CD4-positive, alpha-beta T cell treated with Interleukin-21 for 1 hour (primary cell): ENCODE results near the gene OPCML.

ENCODE experiments used
- DNase-seq: peaks from one replicate; pipeline ENCODE4 v3.0.0-alpha.2; 2020

OPCML gene

DNA sequence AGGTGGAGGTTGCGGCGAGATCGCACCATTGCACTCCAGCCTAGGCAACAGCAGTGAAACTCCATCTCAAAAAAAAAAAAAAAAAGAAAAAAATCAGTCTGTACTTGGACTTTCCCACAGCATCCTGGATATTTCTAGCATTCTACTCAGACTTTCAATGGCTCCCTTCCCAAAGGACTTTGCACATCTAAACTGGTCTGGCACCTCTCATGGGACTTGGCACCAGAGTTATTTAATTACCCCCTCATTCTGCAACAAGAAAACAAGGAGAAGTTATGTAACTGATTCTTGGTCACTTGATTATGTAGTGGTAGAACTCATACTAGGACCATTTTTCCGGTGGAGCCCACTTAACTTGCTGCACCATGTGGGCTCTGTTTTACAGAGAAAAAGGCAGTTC lies 519.5 kb downstream of the OPCML start:
- no peak for DNase-seq

DNA sequence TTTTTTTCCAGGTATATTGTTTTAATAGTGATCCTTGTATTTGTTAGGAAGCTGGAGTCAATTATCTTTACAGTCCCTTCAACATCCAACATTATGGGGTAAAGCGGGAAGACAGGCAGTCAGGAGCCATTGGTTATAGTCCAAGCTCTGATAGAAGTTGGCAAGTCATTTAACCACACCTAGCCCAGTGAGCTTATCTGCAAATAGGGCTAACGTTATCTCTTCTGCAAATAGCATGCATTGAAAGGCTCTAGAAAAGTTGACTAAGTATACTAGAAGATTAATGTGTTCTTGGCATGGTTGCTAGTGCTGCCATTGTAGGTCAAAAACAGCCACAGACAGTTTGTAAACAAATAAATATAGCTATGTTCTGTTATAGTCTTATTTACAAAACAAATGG lies 520.7 kb downstream of the OPCML start:
- DNase-seq, result no peak

DNA sequence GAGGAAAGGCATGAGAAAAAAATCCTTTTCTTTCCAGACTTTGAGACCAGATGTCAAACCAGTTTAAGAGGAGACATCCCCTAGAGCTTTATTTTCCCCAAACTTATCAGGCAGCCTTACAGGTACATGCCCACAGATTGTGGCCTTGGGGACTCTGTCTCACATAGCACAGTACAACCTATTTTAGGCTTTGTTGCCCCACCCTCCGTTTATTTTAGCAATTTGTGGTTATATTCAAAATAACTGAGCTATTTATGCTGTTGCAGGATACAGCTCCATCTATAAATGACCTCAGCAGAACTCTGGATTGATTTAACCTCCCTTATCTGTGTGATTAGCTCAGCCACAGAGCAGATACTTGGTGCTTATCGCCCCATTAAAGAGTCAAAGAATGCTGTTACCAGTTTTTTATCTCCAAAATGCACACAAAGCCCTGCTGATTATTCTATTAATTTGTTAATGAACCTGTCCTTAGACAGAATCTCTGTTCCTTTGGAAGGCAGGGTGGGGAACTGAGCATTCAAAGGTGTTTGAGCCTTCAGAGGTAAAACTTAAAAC lies 525.2 kb downstream of the OPCML start:
- no peak for DNase-seq

DNA sequence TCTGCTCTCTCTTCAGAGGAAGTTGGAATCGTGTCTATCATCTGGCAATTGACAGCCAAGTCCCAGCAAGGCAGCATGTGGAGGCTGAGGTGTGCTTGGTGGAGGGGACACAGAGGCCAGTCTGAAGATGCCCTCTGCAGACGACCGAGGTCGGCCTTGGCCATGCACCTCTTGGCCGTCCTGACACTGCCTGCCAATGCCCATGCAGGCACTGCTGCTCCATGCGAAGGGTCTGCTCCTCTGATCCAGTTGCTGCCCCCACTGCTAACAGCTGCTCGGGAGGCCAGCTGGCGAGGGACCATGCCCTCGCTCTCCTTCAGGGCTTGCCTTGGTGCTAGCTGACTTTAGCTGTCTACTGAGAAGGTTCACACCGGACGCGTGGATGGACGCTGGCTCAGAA lies 527.9 kb downstream of the OPCML start:
- no peak for DNase-seq

DNA sequence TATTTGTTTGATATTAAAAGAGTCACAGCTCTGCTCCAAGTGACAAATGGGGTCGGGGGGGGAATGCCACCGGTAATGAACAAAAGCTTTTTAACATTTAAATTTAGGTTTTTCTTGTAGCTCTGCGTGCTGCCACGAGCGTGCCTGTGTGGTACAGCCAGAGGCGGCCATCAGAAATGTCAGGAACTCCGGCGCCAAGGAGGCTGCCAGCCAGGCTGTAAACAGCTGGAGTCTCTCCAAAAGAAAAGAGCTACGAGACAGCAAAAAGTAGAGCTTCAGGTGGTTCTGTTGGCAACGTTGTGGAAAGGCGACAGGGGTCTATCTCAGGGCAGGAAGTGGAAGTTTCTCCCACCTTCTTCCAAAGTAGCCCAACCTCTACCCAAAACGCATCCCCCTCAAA lies 532.8 kb downstream of the OPCML start:
- DNase-seq, result no peak

DNA sequence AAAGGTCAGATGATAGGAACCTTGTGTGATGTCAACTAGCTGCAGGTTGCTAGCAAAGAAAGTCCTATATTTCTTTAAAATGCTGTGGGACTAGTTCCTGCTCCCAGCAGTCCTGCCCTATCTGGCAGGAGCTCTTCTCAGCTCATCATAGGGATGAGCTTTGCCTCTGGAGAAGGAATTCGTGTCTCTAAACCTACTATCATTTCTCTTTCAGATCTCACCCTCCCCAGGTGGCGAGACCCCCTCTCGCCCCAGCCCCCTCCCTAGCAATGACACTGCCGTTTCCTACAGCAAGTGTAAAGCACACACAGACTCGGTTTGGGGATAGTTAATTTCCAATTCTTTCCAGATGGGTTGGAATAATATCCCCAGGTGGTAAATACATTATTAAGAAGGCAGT lies 533.3 kb downstream of the OPCML start:
- DNase-seq, result no peak

DNA sequence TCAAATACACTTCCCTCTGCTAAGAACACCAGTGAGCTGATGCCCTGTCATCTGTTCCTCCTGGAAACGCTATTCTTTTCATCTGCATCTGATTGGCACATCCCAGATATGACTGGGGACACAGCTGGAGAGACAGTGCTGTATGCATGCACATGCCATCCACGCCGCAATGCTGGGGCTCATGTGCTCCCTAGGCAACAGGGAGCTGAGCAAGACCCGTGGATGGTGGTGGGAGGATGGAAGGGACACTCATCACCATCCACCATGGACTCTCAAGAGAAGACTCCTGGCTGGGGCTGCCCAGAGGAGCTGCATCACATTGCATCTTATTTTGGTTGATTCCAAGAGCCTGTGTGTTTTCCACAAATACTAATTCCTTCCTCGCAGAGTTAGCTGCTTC lies 534.9 kb downstream of the OPCML start:
- no peak for DNase-seq

DNA sequence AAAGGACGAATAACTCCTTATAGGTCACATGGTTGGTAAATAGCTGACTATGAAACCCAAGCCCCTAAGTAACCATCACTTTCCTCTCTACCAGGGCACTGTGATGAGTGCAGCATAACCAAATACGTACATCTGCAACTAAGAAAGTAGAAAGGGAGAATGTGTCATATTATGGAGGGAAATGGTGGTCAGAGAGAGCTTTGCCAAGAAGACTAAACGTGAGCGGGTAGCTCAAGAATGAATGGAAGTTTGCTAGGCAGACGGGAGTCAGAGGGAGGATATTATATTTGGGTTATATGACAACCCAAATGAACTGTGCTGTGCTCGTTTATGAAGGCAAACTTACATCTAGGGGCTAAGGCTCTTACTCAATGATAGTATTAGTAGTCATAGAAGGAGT lies 537.3 kb downstream of the OPCML start:
- DNase-seq, result no peak

DNA sequence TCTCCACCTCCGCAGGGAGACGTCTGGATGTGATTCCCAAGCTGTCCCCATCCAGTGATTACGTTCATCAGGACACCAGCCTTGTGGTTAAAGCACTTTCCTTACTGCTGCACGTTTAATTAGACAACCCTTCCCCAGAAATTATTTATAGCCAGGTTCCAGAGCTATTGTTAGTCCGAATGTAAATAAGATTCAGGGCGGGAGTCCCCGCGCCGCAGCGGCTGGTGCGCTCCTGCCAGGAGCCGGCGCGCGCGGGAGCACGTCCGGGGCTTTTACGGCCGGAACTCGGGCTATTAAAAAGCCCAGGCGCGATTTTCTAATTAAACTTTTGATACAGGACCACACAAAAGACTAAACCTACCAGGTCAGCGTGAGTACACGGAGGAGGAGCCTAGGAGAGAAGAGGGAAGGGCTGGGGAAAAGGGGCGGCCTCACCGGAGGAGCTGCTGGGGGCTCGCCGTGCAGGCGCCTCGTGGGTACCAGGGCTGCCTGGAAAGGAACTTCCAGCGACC lies 538.3 kb downstream of the OPCML start:
- DNase-seq, result no peak

DNA sequence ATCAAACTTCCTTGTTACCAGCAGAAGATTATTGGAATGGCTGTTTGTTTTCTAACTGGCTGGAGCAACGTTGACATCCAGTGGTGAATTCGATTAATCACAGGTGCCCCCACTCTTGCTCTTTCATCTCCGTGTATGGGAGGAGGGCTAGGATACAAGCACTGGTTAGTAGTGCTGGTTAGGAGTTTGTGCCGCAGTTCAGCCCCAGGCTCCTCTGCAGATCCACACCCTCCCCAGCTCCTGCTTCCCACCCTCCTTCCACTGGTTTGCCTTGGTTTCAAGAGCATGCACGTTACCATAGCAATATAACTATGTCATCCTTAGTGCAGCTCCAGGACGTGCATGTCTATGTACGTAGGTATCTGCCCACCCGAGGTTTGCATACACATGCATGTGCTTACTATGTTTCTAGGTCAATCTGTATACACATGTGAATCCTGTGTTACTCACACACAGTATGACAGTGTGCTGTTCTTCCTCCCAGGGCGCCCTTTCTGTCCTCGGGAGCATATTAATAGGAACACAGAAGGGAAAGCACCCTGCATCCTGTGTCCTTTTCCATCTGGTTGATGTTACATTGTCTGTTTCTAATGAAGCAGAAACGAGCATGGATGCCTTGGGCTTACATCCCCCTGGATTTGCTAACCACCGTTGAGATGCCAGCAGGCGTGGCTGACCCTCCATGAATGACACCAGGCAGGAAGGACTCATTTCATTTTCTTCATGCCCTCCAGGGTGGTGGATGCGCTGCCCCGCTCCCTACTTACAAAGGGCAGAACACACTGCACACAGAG lies 539.3 kb downstream of the OPCML start:
- DNase-seq, result no peak

DNA sequence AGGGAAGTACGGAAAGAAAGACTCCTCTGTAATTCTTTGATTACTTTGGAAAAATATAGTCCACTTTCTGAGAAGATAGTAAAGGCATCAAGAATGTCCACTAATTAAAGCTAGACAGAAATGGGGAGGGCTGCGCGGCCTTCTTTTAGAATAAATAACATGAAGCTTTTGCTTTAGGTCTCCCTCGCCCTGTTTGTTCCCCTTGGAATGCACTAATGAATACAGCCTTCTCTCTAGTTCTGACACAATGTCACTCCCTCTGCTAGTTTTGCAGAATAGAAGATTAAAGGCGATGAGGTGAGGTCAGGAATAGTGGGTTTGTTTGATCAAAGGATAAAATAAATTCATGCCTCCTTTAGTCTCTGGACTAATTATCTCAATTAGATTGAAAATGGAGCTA lies 543.9 kb downstream of the OPCML start:
- DNase-seq, result no peak

DNA sequence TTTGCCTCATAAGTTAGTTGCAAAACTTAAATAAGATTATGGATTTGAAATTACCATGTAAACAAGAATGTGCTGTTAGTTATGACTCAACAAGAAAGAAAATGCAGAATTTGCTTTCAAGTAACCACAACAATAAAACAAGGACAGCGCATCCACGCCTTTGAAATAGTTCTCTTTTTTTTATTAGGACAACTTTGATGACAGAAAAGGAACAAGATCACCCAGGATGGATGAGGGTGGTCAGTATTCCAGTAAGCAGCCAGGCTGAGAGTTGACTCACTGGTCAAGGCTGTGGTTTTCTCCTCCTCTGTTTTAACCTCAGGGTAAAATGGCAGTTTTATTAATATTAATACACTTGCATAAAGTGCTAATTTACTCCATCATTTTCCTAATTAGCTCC lies 544.4 kb downstream of the OPCML start:
- DNase-seq, result no peak

DNA sequence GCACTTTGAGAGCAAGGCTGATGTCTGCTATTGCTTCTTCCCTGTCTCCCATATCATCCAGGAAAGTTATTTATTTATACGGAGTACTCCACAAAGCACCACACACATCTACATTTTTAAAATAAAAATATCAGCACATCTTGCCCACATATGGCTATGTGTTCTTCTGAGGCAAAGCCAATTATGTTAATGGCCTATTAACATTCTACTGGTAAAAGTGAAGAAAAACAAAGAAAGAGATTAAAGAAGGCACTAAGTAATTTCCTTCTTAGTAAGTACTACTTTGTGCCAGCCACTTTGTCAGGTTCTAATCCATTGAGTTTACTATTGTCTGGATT lies 548.7 kb downstream of the OPCML start:
- DNase-seq, result no peak

DNA sequence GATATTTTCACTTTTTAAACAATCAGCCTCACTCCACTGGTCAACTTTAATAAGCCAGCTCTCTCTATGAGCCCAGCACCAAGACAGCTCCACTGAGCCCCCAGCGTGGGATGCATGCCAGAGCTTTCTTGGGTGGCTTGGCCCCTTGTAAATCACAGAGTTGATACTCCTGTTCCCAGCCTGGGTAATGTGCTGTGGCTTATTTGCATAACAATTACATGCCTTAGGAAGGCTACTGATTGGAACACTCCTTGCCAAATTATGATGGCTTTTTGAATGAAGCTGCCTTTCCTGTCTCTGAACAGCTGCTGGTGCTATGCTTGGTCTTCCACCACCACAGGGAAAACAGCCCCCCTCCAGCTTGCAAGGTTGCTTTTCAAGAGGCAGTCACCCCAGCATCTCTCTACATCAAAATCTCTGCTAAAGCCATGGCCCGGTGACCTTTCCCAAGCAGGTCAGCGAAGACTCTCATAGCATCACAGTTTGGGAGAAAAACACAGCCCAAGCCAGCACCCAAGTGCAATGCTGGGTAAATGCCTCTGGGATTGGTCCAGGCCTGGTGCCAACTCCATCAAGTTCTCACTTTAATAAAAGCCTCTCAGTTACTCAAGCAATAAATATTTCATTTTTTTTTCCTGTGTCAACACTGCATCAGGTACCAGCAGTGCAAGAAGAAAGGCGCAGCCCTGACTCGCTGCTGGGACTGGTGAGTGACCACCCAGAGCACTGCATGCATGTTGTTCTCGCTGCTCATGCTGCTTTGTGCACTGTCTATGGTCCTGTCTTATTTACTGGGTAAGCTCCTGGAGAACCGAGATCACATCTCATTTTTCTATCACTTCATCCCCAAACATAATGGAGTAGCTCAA lies 549.3 kb downstream of the OPCML start:
- no peak for DNase-seq

DNA sequence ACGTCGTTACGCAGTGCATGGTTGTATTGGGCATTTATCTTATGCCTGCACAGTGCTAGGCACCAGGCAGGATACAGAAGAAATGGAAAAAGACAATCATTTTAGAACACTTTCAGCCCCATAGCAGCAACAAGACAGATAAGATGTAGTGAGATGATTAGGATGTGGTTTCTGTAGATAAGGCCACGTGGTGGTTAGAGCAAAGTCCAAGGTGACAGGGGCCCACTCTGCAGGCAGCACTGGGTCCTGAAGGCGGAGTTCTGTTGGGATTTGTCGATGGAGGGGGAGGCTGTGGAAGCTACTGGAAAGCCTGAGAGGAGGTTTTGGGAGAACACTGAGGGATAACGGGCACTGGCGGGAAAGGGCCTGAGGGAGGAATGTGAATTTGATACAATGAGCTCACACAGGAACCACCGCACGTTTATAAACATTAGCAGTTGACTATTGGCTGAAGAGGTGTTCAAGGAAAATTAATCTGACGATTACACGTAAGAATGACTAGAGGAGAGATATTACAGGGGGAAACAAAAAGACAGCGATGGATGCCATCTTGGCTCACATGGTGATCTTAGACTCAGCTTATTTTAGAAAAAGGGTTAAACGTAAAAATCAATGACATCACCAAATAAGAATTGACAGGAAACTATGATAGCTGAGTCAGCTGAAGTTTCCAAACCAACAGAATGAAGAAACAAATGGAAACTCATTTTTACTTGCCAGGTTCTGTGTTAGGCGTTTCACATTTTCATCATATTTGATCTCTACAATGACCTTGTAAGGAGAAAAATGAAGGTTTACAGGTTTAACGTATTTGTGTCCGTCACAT lies 551.0 kb downstream of the OPCML start:
- DNase-seq, result no peak

DNA sequence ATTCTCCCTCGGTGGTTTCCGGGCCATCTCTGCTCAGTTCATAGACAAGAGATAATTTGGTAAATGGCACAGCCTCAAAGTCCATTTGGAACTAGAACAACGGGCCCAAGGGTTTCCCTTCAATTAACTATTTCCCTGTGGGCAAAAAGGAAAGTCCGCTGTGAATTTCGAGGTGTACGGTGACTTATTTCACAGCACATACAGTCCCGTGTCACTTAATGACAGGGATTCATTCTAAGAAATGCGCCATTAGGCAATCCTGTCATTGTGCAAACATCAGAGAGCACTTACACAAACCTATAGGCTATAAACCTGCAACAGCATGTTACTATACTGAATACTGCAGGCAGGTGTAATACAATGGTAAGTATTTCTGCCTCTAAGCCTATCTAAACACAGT lies 551.6 kb downstream of the OPCML start:
- no peak for DNase-seq

DNA sequence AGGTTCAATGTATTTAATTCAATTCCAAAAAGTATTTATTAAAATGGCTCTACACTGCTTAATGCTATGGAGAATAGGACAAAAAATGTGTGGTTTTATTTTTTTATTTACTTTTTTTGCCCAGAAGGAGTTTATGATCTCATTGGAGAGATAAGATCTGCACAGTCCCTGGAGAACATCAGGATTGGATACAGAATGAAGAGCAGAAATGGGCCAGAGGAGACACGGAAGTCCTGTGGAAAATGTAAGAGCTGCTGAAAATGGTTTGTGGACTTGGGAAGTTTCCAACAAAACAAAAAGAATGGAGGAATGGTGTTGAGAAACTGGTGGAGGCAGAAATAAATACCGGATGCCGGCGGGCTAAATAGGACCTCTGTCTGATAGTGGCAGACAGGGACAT lies 554.6 kb downstream of the OPCML start:
- no peak for DNase-seq

DNA sequence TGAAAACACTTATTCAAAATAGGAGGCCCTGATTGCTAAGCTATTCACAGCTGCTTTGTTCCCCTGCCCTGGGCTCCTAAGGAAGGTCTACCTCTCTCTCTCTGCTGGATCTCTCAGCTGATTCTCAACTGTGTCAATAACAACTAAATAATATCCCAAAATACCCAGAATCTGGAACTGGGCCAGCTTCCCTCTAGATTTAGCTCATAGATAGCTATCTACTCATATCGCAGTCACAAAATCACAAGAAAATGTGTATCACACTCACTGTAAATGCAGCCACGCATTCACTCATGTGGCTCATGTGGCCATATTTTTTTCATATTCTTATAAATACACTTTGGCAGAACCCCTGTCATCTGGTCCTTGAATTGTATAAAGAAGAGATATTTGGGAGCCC lies 555.1 kb downstream of the OPCML start:
- DNase-seq, result no peak

DNA sequence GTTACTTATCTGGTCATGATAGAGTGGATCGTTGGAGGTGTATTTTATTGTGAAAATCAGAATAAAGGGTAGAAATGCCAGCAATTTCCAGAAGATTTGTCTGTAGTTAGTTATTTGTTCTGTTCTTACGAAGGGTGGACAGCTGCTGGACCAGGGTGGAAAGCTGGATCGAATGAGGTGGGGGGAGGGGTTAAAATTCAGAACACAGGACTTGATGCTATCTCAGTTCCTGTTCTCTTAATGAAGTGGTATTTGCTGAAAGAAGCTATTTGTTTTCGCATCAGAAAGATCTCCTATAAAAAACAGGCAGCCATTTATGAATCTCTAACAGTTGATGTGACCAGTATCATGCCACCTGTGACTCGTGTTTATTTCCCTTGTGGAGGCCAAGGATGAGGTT lies 556.2 kb downstream of the OPCML start:
- DNase-seq, result no peak

DNA sequence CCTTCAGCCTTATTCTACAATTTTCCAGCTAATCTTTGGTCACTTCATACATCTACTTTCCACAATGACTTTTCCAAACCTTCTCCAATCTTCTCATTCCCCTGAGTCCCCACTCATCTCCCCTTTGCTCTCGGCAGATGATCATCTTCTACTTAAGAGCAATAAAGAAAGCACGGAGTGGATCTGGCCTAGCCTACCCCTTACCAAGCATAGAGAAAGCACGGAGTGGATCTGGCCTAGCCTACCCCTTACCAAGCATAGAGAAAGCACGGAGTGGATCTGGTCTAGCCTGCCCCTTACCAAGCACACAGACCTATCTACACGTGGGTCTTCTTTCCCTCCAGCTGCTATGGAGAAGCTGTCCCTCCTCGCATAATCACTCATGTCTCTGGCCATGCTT lies 558.6 kb downstream of the OPCML start:
- no peak for DNase-seq

DNA sequence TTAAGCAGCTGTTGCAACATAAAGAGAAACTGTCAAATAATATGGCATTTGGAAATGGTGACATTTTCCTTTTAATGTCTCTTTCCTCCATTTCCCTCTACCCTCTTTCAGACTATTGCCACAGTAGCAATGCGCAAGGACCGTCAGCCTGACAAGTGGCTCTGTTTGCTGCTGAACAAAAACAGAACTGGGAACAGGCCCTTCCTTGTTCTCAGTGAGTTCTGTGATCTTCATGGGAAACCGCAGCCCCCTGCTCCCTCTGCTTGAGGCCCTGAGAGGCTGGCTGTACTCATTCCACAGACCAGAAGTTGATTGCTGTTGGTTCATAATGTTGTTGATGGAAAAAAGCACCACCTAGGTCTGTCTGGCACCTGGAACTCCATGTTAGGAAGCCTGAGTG lies 559.7 kb downstream of the OPCML start:
- DNase-seq, result no peak

DNA sequence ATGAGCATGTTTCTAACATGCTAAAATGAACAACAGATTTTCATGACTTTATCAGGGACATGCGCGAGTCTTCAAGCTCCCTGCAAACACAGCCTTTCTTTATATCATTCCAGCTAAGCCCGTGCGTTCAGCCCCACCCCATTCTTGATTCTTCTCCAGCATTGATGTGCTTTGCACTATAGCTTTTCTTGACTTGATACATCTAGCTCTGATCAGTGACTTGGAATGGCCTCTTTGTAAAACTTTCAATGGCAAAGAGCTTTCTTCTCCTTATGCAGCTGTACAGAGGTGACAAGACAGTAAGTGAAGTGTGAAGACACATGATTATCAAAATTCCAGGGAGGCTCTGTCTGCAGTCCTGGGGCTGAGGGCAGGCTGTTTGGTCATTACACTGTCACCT lies 561.0 kb downstream of the OPCML start:
- DNase-seq, result no peak

DNA sequence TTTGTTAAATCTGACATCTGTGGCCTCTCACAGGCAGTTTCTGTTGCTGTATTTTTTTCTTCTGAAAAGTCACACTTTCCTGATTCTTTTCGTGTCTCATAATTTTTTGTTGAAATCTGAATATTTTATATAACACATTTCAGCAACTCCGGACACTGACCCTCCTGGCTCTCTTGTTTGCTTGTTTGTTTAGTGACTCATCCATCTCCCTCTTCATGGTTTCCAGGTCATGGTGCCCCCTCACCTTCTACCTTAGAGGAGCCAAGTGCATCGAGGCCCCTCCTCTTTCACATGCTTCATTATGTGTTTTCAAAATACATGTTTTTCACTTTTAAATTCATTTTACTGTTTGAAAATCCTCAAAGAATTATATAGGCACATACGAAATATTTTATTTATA lies 562.4 kb downstream of the OPCML start:
- DNase-seq, result no peak
